Cardiac fibroblast (primary cell): ENCODE results near the gene TPD52L1.
A peak's percentile ranks its signal among the peaks of the same experiment; 100 is the strongest.

Source experiments
- DNase-seq, 2 donors: peaks; one replicate each; pipeline versions ENCODE4 v3.0.0 to v3.0.0-alpha.2; 2010; ENCODE audit warnings: low read depth in 2 of 2
- H3K4me3 ChIP-seq, 2 donors: replicated peaks in 1 of 2; 1 replicate in 1 of 2; 2 replicates in 1 of 2; pipeline ENCODE4 v1.5.1; 2011; ENCODE audit warnings: low read depth in 2 of 2, low read length in 2 of 2, mild to moderate bottlenecking in 2 of 2, moderate library complexity in 1 of 2
- TF ChIP-seq, protein P1 (sequence below): IDR thresholded peaks from one replicate; pipeline ENCODE4 v1.5.1; 2011; ENCODE audit warnings: low read depth, mild to moderate bottlenecking, low read length, inconsistent platforms

The TPD52L1 gene

DNA sequence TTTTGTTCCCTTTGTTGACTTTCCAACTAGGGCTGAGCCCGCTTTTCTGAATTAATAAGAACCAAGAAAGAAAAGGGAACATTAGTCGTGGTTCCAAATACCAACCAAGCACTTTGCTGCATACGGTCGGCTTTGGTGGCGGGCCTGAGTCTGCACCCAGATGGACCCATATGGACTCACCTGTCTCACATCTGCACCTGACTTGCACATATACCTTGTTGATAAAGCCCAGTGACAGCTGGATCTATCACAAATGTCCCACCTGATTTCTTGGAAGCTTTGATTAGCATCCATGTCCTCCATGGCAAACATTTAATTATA is 39.0 kb downstream of the TPD52L1 start:
- TF ChIP-seq, protein P1, sequence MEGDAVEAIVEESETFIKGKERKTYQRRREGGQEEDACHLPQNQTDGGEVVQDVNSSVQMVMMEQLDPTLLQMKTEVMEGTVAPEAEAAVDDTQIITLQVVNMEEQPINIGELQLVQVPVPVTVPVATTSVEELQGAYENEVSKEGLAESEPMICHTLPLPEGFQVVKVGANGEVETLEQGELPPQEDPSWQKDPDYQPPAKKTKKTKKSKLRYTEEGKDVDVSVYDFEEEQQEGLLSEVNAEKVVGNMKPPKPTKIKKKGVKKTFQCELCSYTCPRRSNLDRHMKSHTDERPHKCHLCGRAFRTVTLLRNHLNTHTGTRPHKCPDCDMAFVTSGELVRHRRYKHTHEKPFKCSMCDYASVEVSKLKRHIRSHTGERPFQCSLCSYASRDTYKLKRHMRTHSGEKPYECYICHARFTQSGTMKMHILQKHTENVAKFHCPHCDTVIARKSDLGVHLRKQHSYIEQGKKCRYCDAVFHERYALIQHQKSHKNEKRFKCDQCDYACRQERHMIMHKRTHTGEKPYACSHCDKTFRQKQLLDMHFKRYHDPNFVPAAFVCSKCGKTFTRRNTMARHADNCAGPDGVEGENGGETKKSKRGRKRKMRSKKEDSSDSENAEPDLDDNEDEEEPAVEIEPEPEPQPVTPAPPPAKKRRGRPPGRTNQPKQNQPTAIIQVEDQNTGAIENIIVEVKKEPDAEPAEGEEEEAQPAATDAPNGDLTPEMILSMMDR, result no peak
- no peak for DNase-seq
- H3K4me3 ChIP-seq, result no peak overlapping the region

DNA sequence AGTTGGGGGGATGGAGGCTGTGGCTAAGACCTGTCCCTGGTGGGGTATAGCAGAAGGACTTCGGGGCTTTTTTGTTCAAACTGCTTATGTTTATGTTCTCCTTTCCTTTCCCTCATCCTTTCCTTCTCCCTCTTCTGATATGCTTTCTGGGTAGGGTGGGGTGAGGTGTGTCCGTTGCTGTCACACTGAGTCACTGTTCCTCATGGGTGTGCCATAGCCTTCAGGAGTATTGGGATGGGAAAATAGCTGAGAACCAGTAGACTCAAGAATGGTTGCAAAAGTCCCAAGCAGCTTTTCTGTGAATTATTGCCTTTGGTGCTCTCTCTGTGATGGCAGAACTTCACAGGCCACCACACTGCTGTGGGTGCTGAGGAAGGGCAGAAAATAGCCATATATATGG is 39.6 kb downstream of the TPD52L1 start:
- DNase-seq, result no peak
- H3K4me3 ChIP-seq, result no peak overlapping the region
- TF ChIP-seq, protein P1, result no peak

DNA sequence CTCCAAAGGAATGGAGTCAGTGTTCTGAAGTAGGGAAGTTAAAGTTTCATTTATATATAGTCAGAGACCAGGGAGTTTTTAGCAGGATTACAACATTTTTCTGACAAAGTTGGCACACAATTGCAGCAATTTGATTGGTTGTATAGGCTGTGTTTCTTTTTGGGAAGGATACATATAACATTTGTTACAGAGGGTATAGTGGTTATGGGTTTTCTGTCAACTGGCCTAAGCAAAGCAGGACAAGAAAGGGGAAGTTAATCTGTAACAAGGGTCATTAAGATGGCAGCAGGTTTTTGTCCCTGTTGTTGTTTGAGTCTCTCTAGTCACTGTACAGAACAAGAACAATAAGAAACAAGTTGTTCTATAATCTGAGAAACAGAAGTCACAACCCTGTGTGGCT is 41.4 kb downstream of the TPD52L1 start:
- no peak for DNase-seq
- H3K4me3 ChIP-seq, result no peak overlapping the region
- TF ChIP-seq, protein P1, result no peak

GRCh38 chr6:125195526-125195925 is 42.0 kb downstream of the TPD52L1 start:
- no peak for DNase-seq
- TF ChIP-seq, protein P1, result no peak
- no peak overlapping the region for H3K4me3 ChIP-seq

DNA sequence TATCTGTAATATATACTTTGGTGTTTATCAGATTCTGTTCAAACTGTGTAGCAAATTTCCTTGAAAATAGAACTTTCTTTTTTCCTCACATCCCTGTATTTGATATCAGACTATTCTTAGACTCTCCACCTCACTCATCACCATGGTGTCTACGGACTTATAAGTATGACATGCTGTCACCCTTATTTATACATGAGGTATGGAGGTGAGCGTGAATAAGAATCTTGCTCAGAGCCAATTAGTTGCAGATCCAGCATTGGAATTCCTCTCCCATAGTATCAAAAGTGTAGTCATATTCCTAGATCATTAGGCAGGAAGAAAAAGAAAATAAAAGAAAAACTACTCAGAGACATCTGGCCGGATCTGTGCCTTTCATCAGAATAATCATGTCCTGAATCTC is 43.0 kb downstream of the TPD52L1 start:
- H3K4me3 ChIP-seq, result no peak overlapping the region
- DNase-seq, result no peak
- TF ChIP-seq, protein P1, result no peak

- TF ChIP-seq, protein P1, result no peak
These were observed 44.3 kb downstream of the TPD52L1 start for GRCh38 chr6:125197795-125198269.

DNA sequence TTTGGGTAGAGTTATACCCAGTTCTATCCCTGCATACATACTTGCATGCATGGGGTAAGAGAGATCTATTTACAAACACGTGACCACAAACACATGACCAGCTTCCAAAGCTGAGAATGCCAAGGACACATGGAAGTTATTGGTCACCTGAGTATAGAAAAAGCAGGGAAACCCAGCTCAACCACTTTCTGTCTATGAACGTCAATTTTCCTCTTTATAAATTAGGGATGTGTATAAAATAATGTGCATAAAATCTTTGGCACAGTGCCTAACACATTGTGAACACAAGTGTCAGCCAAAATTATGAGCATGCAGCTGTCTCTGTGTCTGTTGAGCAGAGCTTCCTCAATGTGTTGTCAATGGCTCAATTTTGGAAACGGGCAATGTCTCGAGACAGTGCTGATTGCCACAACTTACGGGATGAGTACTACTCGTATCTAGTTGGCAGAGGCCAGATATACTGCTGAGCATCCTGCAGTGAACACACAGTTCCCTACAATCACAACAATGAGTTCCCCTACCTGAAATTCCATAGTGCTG is 44.9 kb downstream of the TPD52L1 start:
- no peak for DNase-seq
- no peak overlapping the region for H3K4me3 ChIP-seq
- TF ChIP-seq, protein P1, result no peak

More at GRCh38 chr6:125197795-125198269, 44.3 kb downstream of the TPD52L1 start:
- peak; percentile 71 to 76 for DNase-seq
- H3K4me3 ChIP-seq, result no peak overlapping the region
